Fibroblast of skin of abdomen (primary cell): ENCODE results near the gene GRHL3. TPM values are rescaled to one million over a fixed set of nuclear protein-coding genes. Genes with fewer than 3 reads are reported as not detected.
"Not testable (repeated sequence)": the region's sequence is repeated elsewhere in the genome, so short reads cannot be mapped to it uniquely, and the experiment has no call there.

Source experiments
- DNase-seq: peaks from one replicate; pipeline ENCODE4 v3.0.0-alpha.2; 2013
- polyA plus RNA-seq, 2 experiments: library from polyadenylated mRNA; unstranded; fragments of 120-200 nt; gene quantifications; one replicate each; pipeline ENCODE4 v1.2.1, GENCODE V29; 2013; ENCODE audit not compliant: insufficient read length in 2 of 2

Gene GRHL3
- polyA plus RNA-seq (2013, experiment 1 of 2; ENCODE audit: insufficient read length), result 0.08 TPM
- polyA plus RNA-seq (2013, experiment 2 of 2; ENCODE audit: insufficient read length), result 0.19 TPM

DNA sequence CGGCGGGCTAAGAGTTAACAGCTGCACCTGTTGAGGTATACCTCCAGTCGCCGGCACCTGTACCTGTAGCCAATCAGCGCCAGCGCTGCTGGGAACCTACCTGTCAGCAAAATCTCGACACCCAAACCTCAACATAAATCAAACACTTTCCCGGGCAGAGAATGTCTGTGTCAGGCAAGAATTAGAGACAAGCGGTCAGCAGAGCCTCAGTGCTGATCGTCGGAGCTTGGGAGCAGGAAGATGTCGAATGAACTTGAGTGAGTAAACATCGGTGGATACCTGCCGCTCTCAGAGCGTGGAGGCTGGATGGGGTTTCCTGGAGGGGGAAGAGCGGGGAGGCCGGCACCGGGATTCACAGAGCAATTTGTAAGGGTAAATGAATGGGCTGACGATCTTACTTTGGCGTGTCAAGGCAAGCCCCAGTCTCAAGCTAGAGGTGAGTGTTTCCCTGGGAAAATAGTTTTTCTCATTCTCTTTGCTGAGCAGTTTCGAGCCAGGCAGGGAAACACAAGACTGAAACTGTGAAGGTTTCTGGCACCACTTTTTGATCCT, at the start of gene GRHL3:
GRHL3 (plus strand) TSS at position 46 of the 552 bp plus-strand sequence; CDS start at position 241, 195 bp downstream.
- DNase-seq, result no peak

- DNase-seq, result not testable (repeated sequence)
Measured at GRCh38 chr1:24274203-24275103, 44.7 kb upstream of the GRHL3 start.

DNA sequence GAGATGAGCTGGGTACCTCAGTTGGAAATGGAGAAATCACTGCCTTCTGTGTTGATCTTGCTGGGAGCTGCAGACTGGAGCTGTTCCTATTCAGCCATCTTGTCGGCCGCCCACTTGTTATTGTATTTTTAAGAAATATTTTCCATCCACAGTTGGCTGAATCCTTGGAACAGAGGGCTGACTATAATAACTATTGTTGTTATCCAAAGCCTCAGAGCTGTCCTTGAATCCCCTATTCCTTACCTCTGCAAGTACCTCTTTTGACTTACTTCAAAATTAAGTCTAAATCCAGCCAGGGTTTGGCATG, 44.1 kb upstream of the GRHL3 start:
- DNase-seq, result no peak

- no peak for DNase-seq
Measured at GRCh38 chr1:24275510-24275909, 43.6 kb upstream of the GRHL3 start.

DNA sequence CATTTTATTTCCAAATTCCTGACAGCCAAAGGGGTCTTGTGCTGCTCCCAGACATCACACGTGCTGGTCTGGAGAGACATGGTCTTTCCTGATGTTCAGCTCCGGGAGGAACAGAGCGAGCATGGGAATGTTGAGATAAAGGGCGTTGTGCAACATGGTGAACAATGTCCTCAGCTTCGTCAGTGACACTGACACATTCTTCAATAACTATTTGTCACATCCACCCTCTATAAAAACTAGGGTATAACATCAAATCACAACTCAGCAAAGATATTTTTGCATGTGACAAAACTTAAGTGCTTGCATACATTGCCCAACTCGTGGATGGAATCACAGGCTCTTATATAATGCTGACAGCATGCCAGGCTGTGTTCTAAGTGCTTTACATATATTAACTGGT, 42.4 kb upstream of the GRHL3 start:
- DNase-seq, result no peak

GRCh38 chr1:24277420-24278169, 41.6 kb upstream of the GRHL3 start:
- DNase-seq, result peak; percentile 36

- DNase-seq, result no peak
Measured at GRCh38 chr1:24278726-24279125, 40.4 kb upstream of the GRHL3 start.

- no peak for DNase-seq
Measured at GRCh38 chr1:24279590-24280232, 39.4 kb upstream of the GRHL3 start.

GRCh38 chr1:24281591-24281990, 37.6 kb upstream of the GRHL3 start:
- DNase-seq, result no peak

DNA sequence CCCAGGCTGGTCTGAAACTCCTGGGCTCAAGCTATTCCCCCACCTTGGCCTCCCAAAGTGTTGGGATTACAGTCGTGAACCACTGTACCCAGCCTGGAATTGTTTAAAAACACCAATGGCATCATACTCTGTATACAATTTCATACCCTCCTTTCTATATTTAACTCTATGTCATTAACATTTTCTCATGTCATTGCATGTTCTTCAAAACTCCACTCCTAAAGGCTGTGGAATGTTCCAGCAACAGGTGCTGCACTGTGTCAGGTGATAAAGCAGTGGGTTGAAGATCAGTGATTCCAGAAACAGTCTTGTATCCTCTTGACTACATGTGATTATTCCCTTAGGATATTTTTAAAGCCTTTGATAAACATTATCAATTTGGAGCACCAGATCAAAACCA, 36.7 kb upstream of the GRHL3 start:
- DNase-seq, result no peak

DNA sequence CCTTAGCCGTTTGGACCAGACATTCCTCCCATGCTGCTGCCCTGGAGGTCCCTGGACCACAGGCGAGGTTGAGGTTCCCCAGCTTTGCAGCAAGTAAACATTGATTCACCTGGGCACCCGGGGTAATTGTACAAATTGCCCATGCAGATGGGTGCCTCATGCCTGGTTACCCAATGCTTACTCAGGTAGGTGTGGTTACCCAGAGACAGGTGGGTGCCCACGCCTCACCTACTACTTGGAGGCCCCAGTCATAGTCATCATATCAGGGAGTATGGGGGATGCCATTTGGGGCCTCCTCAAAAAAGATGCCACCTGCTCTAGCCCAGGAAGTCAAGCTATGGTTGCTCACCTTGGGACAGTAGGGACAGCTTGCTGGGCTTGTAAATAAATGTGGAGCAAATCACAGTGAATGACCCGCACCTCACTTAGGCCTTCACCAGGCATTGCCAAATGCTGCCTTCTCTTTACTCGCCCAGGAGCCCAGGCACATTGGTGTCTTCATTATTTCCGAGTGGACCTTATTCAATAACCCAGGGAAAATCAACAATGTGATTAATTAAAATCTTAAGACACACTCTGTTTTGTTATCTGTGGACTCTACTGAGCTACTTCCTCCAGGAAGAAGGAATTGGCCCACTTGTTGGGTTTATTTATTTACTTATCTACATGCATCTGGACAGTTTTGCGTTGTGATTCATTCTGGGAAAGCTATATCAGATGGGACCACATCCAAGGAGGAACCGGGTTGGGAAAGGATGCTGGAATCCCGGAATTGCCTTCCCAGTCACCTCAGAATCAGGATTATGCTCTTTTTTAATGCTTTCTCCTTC, 35.6 kb upstream of the GRHL3 start:
- peak; percentile 57 for DNase-seq

GRCh38 chr1:24284156-24284471, 35.0 kb upstream of the GRHL3 start:
- no peak for DNase-seq

GRCh38 chr1:24285231-24285630, 33.9 kb upstream of the GRHL3 start:
- DNase-seq, result no peak

DNA sequence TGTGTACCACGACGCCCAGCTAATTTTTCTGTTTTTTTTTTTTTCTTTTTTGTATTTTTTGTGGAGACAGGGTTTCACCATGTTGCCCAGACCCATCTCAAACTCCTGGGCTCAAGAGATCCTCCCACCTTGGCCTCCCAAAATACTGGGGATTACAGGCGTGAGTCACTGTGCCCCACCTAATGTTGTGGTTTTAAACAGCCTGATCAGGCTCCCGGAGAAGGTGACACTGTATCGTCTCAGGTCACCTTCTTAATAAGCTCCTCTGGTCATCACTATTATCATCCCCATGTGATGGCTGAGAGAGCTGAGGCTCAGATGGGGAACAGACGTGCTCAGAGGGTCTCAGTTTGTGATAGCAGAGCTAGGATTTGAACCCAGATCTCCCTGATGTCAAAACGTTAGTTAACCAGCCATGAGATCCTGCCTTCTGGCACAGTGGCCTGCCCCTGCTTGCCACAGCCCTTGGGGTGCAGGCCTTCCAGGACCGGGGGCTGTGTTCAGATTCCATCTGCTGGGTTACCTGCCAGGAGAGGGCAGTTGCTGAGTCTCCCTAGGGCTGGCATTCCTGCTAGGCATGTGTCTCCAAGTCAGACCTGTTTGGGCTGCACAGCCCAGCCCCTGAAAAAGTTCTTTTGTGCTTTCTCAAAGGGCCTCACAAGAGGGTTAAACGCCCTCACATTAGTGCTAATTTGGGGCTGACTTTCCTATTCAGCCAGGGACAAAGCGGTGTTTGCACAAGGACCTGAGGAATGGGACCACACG, 32.7 kb upstream of the GRHL3 start:
- DNase-seq, result no peak

DNA sequence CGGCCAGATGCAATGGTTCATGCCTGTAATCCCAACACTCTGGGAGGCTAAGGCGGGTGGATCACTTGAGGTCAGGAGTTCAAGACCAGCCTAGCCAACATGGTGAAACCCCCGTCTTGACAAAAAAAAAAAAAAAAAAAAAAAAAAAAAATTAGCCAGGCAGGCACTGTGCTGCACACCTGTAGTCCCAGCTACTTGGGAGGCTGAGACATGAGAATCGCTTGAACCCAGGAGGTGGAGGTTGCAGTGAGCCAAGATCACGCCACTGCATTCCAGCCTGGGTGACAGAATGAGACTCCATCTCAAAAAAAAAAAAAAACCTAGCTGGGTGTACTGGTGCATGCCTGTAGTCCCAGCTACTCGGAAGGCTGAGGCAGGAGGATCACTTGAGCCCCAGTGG, 31.4 kb upstream of the GRHL3 start:
- DNase-seq, result not testable (repeated sequence)

- DNase-seq, result no peak
Measured at GRCh38 chr1:24288479-24288878, 30.7 kb upstream of the GRHL3 start.

- DNase-seq, result peak; percentile 77
Measured at GRCh38 chr1:24289937-24290595, 29.1 kb upstream of the GRHL3 start.

DNA sequence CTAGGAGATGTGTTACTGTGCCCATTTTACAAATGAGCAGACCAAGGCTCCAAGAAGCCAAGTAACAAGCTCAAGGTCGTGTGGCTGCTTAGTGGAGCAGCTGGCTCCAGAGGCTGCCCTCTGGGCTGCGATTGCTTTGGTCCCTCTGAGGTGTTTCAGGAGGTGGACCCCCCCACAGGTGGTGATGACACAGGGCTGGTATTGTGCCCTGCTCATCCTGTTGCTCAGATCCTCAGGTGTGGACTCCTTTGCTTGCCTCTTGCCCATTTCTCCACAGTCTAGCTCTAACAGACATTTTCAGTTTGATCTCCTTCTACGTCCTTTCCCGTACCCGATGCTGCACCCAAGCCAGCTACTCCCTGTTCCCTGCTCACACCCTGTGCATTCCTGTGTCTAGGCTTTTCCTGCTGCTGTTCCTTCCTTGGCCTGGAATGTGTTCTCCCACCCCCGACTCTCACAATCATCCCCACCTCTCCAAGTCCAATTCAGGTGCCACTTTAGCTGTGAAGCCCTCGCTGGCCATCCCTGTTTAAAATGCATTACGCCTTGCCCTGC, 28.1 kb upstream of the GRHL3 start:
- no peak for DNase-seq

GRCh38 chr1:24292103-24292502, 27.1 kb upstream of the GRHL3 start:
- DNase-seq, result no peak

- DNase-seq, result no peak
Measured at GRCh38 chr1:24292887-24293286, 26.3 kb upstream of the GRHL3 start.
